ENCODE data around the gene METRNL. TPM values are rescaled to one million over a fixed set of nuclear protein-coding genes. Genes with fewer than 3 reads are reported as not detected.

METRNL gene
- total RNA-seq, 1 experiment from 2014 or later, result 58.7 TPM

DNA sequence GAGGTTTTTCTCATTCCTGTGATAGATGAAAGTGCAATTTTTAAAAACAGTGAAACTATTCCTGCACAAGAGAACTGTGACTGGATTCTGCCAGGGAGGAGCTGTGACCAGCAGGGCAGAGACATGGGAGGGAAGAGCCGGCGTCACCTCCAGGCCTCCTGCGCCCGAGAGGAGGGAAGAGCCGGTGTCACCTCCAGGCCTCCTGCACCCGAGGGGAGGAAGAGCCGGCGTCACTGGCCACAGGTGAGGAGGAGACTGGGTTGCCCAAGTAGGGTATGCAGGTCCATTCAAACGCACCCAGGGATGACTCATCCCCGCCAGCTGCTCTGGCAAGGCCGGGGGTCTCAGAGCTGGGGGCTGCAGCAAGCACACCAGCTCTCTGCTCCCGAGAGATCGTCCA is 56.7 kb downstream of the METRNL start:
- no peak for DNase-seq (ENCODE audit: low read depth, low spot score)
- ChIA-PET CTCF (no interaction called here), RAD21 (ENCODE audit: low non-redundant PET in 1 of 2, low total read pairs in 2 of 2, uncharacterized antibody in 2 of 2, unreplicated experiment in 2 of 2) (no interaction called here), POLR2A (no interaction called here)
- peaks cover 4% of the 10 kb centered on the region; the same call in 1 of the 2 replicates for H3K27me3 ChIP-seq (ENCODE audit: insufficient read depth, low read length)
- TF ChIP-seq POLR2AphosphoS5 (IDR thresholded peaks at IDR 0.05; ENCODE audit: low read depth, low read length), result no peak
- TF ChIP-seq, protein P1, sequence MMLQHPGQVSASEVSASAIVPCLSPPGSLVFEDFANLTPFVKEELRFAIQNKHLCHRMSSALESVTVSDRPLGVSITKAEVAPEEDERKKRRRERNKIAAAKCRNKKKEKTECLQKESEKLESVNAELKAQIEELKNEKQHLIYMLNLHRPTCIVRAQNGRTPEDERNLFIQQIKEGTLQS (IDR thresholded peaks at IDR 0.05), result no peak
- TF ChIP-seq, protein P2, sequence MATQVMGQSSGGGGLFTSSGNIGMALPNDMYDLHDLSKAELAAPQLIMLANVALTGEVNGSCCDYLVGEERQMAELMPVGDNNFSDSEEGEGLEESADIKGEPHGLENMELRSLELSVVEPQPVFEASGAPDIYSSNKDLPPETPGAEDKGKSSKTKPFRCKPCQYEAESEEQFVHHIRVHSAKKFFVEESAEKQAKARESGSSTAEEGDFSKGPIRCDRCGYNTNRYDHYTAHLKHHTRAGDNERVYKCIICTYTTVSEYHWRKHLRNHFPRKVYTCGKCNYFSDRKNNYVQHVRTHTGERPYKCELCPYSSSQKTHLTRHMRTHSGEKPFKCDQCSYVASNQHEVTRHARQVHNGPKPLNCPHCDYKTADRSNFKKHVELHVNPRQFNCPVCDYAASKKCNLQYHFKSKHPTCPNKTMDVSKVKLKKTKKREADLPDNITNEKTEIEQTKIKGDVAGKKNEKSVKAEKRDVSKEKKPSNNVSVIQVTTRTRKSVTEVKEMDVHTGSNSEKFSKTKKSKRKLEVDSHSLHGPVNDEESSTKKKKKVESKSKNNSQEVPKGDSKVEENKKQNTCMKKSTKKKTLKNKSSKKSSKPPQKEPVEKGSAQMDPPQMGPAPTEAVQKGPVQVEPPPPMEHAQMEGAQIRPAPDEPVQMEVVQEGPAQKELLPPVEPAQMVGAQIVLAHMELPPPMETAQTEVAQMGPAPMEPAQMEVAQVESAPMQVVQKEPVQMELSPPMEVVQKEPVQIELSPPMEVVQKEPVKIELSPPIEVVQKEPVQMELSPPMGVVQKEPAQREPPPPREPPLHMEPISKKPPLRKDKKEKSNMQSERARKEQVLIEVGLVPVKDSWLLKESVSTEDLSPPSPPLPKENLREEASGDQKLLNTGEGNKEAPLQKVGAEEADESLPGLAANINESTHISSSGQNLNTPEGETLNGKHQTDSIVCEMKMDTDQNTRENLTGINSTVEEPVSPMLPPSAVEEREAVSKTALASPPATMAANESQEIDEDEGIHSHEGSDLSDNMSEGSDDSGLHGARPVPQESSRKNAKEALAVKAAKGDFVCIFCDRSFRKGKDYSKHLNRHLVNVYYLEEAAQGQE (IDR thresholded peaks at IDR 0.05; ENCODE audit: low read depth), result no peak
- no peak for TF ChIP-seq SIN3A (IDR thresholded peaks at IDR 0.05; ENCODE audit: low read depth)
- TF ChIP-seq FOSL1 (IDR thresholded peaks at IDR 0.05; ENCODE audit: low read depth), result no peak
- TF ChIP-seq, protein P3, sequence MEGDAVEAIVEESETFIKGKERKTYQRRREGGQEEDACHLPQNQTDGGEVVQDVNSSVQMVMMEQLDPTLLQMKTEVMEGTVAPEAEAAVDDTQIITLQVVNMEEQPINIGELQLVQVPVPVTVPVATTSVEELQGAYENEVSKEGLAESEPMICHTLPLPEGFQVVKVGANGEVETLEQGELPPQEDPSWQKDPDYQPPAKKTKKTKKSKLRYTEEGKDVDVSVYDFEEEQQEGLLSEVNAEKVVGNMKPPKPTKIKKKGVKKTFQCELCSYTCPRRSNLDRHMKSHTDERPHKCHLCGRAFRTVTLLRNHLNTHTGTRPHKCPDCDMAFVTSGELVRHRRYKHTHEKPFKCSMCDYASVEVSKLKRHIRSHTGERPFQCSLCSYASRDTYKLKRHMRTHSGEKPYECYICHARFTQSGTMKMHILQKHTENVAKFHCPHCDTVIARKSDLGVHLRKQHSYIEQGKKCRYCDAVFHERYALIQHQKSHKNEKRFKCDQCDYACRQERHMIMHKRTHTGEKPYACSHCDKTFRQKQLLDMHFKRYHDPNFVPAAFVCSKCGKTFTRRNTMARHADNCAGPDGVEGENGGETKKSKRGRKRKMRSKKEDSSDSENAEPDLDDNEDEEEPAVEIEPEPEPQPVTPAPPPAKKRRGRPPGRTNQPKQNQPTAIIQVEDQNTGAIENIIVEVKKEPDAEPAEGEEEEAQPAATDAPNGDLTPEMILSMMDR (IDR thresholded peaks at IDR 0.05 in 2 of 3, conservative IDR thresholded peaks at IDR 0.05 in 1 of 3; ENCODE audit: borderline replicate concordance in 1 of 3, insufficient read depth in 1 of 3, low read depth in 2 of 3, low read length in 2 of 3), result no peak
- TF ChIP-seq YY1 (IDR thresholded peaks at IDR 0.05; ENCODE audit: extremely low read depth, insufficient replicate concordance, low read depth, low read length), result no peak
- TF ChIP-seq CEBPB (IDR thresholded peaks at IDR 0.05; ENCODE audit: low read depth), result no peak
- no peak for TF ChIP-seq CBX3 (IDR thresholded peaks at IDR 0.05; ENCODE audit: low read depth)
- no peak for TF ChIP-seq ZNF274 (IDR thresholded peaks at IDR 0.05; ENCODE audit: low read depth, low read length)
- TF ChIP-seq EZH2 (IDR thresholded peaks at IDR 0.05), result no peak
- no peak for TF ChIP-seq TCF7L2 (IDR thresholded peaks at IDR 0.05; ENCODE audit: borderline replicate concordance, extremely low read depth, insufficient read depth, insufficient read length)
- TF ChIP-seq JUND (IDR thresholded peaks at IDR 0.05), result no peak
- no peak for TF ChIP-seq EGR1 (IDR thresholded peaks at IDR 0.05; ENCODE audit: low read depth)
- TF ChIP-seq RAD21 (IDR thresholded peaks at IDR 0.05; ENCODE audit: low read depth), result no peak
- TF ChIP-seq, protein P4, sequence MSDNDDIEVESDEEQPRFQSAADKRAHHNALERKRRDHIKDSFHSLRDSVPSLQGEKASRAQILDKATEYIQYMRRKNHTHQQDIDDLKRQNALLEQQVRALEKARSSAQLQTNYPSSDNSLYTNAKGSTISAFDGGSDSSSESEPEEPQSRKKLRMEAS (IDR thresholded peaks at IDR 0.05), result no peak
- no peak for TF ChIP-seq SP1 (IDR thresholded peaks at IDR 0.05; ENCODE audit: low read depth)
- no peak for TF ChIP-seq EZH2phosphoT487 (IDR thresholded peaks at IDR 0.05; ENCODE audit: borderline replicate concordance)
- no peak overlapping the region for H3K4me3 ChIP-seq (replicated peaks in 1 of 2; ENCODE audit: low read depth in 1 of 2, low read length in 2 of 2)
- H3K4me1 ChIP-seq (ENCODE audit: control insufficient read depth in 1 of 2, insufficient read depth in 2 of 2, low read length in 2 of 2), result peaks cover 0 to 9% of the 10 kb centered on the region in 2 experiments; a peak in 1 of 4 replicates
- H3K9me3 ChIP-seq (ENCODE audit: control insufficient read depth in 1 of 2, insufficient read depth in 1 of 2, low read depth in 1 of 2, low read length in 2 of 2), result no peaks in the 10 kb centered on the region
- H3K4me2 ChIP-seq (ENCODE audit: low read length), result no peak overlapping the region
- no TSS peak for BruUV-seq (replicated peaks)
- H3K27ac ChIP-seq (ENCODE audit: low read depth, low read length), result no peak overlapping the region
- no peak for ATAC-seq
- no peaks in the 10 kb centered on the region for H3K9me2 ChIP-seq (ENCODE audit: insufficient read depth)
- intact Hi-C loops (cut with micrococcal nuclease), result no loop called here
- H4K20me1 ChIP-seq (ENCODE audit: insufficient read depth), result no peaks in the 10 kb centered on the region
- H2AFZ ChIP-seq (ENCODE audit: low read depth, low read length, poor library complexity, severe bottlenecking), result no peak overlapping the region
- no peak overlapping the region for H3K9ac ChIP-seq (ENCODE audit: low read length)
- H3K36me3 ChIP-seq (ENCODE audit: control insufficient read depth in 1 of 2, insufficient read depth in 2 of 2, low read length in 2 of 2), result no peaks in the 10 kb centered on the region
- H3K79me2 ChIP-seq (ENCODE audit: insufficient read depth, low read length), result no peaks in the 10 kb centered on the region
